Measurements from ENCODE around the gene GPHA2.

The GPHA2 gene

GRCh38 chr11:64951529-64951928, 15.8 kb upstream of the GPHA2 start:
- DNase-seq (ENCODE audit: low read depth): no peak
- in situ Hi-C loops (cut with HindIII; ENCODE audit: low sequenced_read_pairs): no loop called here
- no peak overlapping the region for H3K4me3 ChIP-seq (ENCODE audit: low read depth, low read length)
- TF ChIP-seq CTCF (IDR thresholded peaks at IDR 0.05; ENCODE audit: low read depth, low read length, missing control alignments): no peak

GRCh38 chr11:64947208-64947814, 11.6 kb upstream of the GPHA2 start:
- in situ Hi-C loops (cut with HindIII; ENCODE audit: low sequenced_read_pairs): no loop called here
- no peak overlapping the region for H3K4me3 ChIP-seq (ENCODE audit: low read depth, low read length)
- TF ChIP-seq CTCF (IDR thresholded peaks at IDR 0.05; ENCODE audit: low read depth, low read length, missing control alignments): no peak
- DNase-seq (ENCODE audit: low read depth): no peak

GRCh38 chr11:64936539-64936938, 846 bp upstream of the GPHA2 start:
- in situ Hi-C loops (cut with HindIII; ENCODE audit: low sequenced_read_pairs): no loop called here
- H3K4me3 ChIP-seq (ENCODE audit: low read depth, low read length): no peak overlapping the region
- DNase-seq (ENCODE audit: low read depth): no peak
- TF ChIP-seq CTCF (IDR thresholded peaks at IDR 0.05; ENCODE audit: low read depth, low read length, missing control alignments): no peak

GRCh38 chr11:64934682-64935358, 873 bp downstream of the GPHA2 start:
- no peak for TF ChIP-seq CTCF (IDR thresholded peaks at IDR 0.05; ENCODE audit: low read depth, low read length, missing control alignments)
- in situ Hi-C loops (cut with HindIII; ENCODE audit: low sequenced_read_pairs): loop anchor here (5.0 kb wide), 1 partner anchor 43 kb away; no protein-coding TSS in a partner anchor
- no peak overlapping the region for H3K4me3 ChIP-seq (ENCODE audit: low read depth, low read length)
- no peak for DNase-seq (ENCODE audit: low read depth)

- TF ChIP-seq CTCF (IDR thresholded peaks at IDR 0.05; ENCODE audit: low read depth, low read length, missing control alignments): no peak
- DNase-seq (ENCODE audit: low read depth): no peak
- in situ Hi-C loops (cut with HindIII; ENCODE audit: low sequenced_read_pairs): loop anchor here (5.0 kb wide), 1 partner anchor 42 kb away; no protein-coding TSS in a partner anchor
- H3K4me3 ChIP-seq (ENCODE audit: low read depth, low read length): no peak overlapping the region
Measured at GRCh38 chr11:64933935-64934681, 1.6 kb downstream of the GPHA2 start.

- no peak overlapping the region for H3K4me3 ChIP-seq (ENCODE audit: low read depth, low read length)
- in situ Hi-C loops (cut with HindIII; ENCODE audit: low sequenced_read_pairs): loop anchor here (5.0 kb wide), 1 partner anchor 41 kb away; no protein-coding TSS in a partner anchor
- no peak for TF ChIP-seq CTCF (IDR thresholded peaks at IDR 0.05; ENCODE audit: low read depth, low read length, missing control alignments)
- DNase-seq (ENCODE audit: low read depth): no peak
Measured at GRCh38 chr11:64933213-64933934, 2.3 kb downstream of the GPHA2 start.
